HepG2 (cell line): ENCODE measurements around the gene PBX4. TPM values are rescaled to one million over a fixed set of nuclear protein-coding genes. Genes with fewer than 3 reads are reported as not detected.

Experiments used
- AKAP8 ChIP-seq: sonication (generic); formaldehyde crosslinking; IDR thresholded peaks from 2 replicates; pipeline ENCODE4 v1.5.1; 2020; ENCODE audit warnings: mild to moderate bottlenecking, missing genetic modification reagents
- ATF1 ChIP-seq: IDR thresholded peaks from 2 replicates; pipeline ENCODE4 v1.6.1; 2016; ENCODE audit warnings: mild to moderate bottlenecking, control low read depth
- IRX3 ChIP-seq: sonication (generic); formaldehyde crosslinking; IDR thresholded peaks from 2 replicates; pipeline ENCODE4 v1.8.1; 2023; ENCODE audit warnings: mild to moderate bottlenecking, low read depth, missing genetic modification reagents, borderline replicate concordance
- NR2C2 ChIP-seq: sonication (generic); formaldehyde crosslinking; IDR thresholded peaks from 2 replicates; pipeline ENCODE4 v1.4.0; 2020; ENCODE audit warnings: missing genetic modification reagents, mild to moderate bottlenecking, moderate library complexity, borderline replicate concordance
- NR2F2 ChIP-seq: IDR thresholded peaks from 2 replicates; pipeline ENCODE4 v1.6.1; 2012; ENCODE audit warnings: low read depth, inconsistent platforms, borderline replicate concordance
- PHF20 ChIP-seq: sonication (generic); formaldehyde crosslinking; IDR thresholded peaks from 2 replicates; pipeline ENCODE4 v1.5.0; 2020; ENCODE audit warnings: mild to moderate bottlenecking, missing genetic modification reagents
- ZC3H13 ChIP-seq: sonication (generic); formaldehyde crosslinking; IDR thresholded peaks from 2 replicates; pipeline ENCODE4 v1.8.1; 2023; ENCODE audit warnings: mild to moderate bottlenecking, missing genetic modification reagents, moderate library complexity
- ZGPAT ChIP-seq: IDR thresholded peaks from 2 replicates; pipeline ENCODE4 v1.6.1; 2016; ENCODE audit warnings: mild to moderate bottlenecking
- ZNF124 ChIP-seq: sonication (generic); formaldehyde crosslinking; IDR thresholded peaks from 2 replicates; pipeline ENCODE4 v1.4.0; 2020; ENCODE audit warnings: missing genetic modification reagents
- ZNF839 ChIP-seq: sonication (generic); formaldehyde crosslinking; IDR thresholded peaks from 2 replicates; pipeline ENCODE4 v1.4.0; 2020; ENCODE audit warnings: missing genetic modification reagents, mild to moderate bottlenecking, borderline replicate concordance
- polyA plus RNA-seq, 8 experiments: library from polyadenylated mRNA; depleted of rRNA in 3 of 8; stranded (reverse) in 7 of 8; unstranded in 1 of 8; fragments of >200 nt; fragmentation: Illumina TruSeq in 4 of 8; extraction: Trizol in 4 of 8; gene quantifications; 2 replicates each; pipeline versions ENCODE4 v1.2.1 to v1.2.3, GENCODE V29; 2011 to 2016; ENCODE audit warnings: low read depth in 4 of 8, missing spikeins in 1 of 8, mixed read lengths in 1 of 8; ENCODE audit not compliant: insufficient read depth in 1 of 8
- total RNA-seq, 5 experiments: library from RNA; depleted of rRNA; stranded (reverse); fragments of >200 nt; fragmentation: Illumina TruSeq; extraction: Trizol; gene quantifications; 2 replicates each; pipeline ENCODE4 v1.2.3, GENCODE V29; 2016; ENCODE audit warnings: low read depth in 1 of 5
- TF ChIP-seq, protein P1 (sequence below), 2 experiments: fragments of 450-650 bp in 1 of 2; sonication (generic) in 1 of 2; formaldehyde crosslinking in 1 of 2; IDR thresholded peaks; 2 replicates each; pipeline versions ENCODE4 v1.6.1 to v1.8.0; 2016 to 2022; ENCODE audit warnings: antibody characterized with exemption in 1 of 2, mild to moderate bottlenecking in 1 of 2, missing genetic modification reagents in 1 of 2

PBX4 gene
- total and polyA plus RNA-seq, 2 of the 13 experiments (the other 11 are each of a cell fraction or from before 2014, with no cell fraction given): not detected

GRCh38 chr19:19515642-19516519, 102.6 kb downstream of the PBX4 start, which contains the start of gene NDUFA13 (continued):
- TF ChIP-seq, protein P1, sequence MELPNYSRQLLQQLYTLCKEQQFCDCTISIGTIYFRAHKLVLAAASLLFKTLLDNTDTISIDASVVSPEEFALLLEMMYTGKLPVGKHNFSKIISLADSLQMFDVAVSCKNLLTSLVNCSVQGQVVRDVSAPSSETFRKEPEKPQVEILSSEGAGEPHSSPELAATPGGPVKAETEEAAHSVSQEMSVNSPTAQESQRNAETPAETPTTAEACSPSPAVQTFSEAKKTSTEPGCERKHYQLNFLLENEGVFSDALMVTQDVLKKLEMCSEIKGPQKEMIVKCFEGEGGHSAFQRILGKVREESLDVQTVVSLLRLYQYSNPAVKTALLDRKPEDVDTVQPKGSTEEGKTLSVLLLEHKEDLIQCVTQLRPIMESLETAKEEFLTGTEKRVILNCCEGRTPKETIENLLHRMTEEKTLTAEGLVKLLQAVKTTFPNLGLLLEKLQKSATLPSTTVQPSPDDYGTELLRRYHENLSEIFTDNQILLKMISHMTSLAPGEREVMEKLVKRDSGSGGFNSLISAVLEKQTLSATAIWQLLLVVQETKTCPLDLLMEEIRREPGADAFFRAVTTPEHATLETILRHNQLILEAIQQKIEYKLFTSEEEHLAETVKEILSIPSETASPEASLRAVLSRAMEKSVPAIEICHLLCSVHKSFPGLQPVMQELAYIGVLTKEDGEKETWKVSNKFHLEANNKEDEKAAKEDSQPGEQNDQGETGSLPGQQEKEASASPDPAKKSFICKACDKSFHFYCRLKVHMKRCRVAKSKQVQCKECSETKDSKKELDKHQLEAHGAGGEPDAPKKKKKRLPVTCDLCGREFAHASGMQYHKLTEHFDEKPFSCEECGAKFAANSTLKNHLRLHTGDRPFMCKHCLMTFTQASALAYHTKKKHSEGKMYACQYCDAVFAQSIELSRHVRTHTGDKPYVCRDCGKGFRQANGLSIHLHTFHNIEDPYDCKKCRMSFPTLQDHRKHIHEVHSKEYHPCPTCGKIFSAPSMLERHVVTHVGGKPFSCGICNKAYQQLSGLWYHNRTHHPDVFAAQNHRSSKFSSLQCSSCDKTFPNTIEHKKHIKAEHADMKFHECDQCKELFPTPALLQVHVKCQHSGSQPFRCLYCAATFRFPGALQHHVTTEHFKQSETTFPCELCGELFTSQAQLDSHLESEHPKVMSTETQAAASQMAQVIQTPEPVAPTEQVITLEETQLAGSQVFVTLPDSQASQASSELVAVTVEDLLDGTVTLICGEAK (IDR thresholded peaks at IDR 0.05): peak; percentile 85
- TF ChIP-seq, protein P1 (CRISPR knock-in tag; IDR thresholded peaks at IDR 0.05): peak; percentile 78
- TF ChIP-seq ATF1 (CRISPR knock-in tag) (0 out of 2 replicates have a peak, but pooled peaks have one; percentile 55), IRX3 (CRISPR knock-in tag) (no peak), ZNF839 (CRISPR knock-in tag) (no peak), ZGPAT (CRISPR knock-in tag) (peak; percentile 72; the same call in 1 of the 2 replicates), NR2C2 (CRISPR knock-in tag) (peak; percentile 95), PHF20 (CRISPR knock-in tag) (peak; percentile 97), ZNF124 (CRISPR knock-in tag) (peak; percentile 62; the same call in 1 of the 2 replicates), ZC3H13 (CRISPR knock-in tag) (0 out of 2 replicates have a peak, but pooled peaks have one; percentile 66), AKAP8 (no peak; the same call in 1 of the 2 replicates), NR2F2 (no peak)
